Ovary (tissue), 9 donors: Measurements from ENCODE around the gene PLEKHA3. TPM values are rescaled to one million over a fixed set of nuclear protein-coding genes. Genes with fewer than 3 reads are reported as not detected.

ENCODE experiments used
- DNase-seq, 5 donors: peaks; one replicate each; pipeline ENCODE4 v3.0.0-alpha.2; 2019 to 2020
- H3K27ac ChIP-seq, 2 donors: fragments of 200-600 bp; one replicate each; pipeline versions ENCODE4 v1.5.1 to v1.8.0; 2019 to 2022
- H3K27me3 ChIP-seq: fragments of 200-600 bp; one replicate; pipeline ENCODE4 v1.8.0; 2022
- H3K36me3 ChIP-seq: fragments of 200-600 bp; sonication (generic); one replicate; pipeline ENCODE4 v1.5.1; 2019
- H3K4me1 ChIP-seq: one replicate; pipeline ENCODE4 v1.8.1; 2013; ENCODE audit warnings: mild to moderate bottlenecking, moderate library complexity; ENCODE audit not compliant: insufficient read depth
- H3K4me3 ChIP-seq: fragments of 200-600 bp; sonication (generic); one replicate; pipeline ENCODE4 v1.5.1; 2017
- H3K9me3 ChIP-seq, 2 donors: fragments of 200-600 bp in 1 of 2; sonication (generic) in 1 of 2; one replicate each; pipeline versions ENCODE4 v1.5.1 to v1.8.1; 2013 to 2019; ENCODE audit warnings: mild to moderate bottlenecking in 1 of 2, moderate library complexity in 1 of 2
- EP300 ChIP-seq: sonication (generic); formaldehyde crosslinking; IDR thresholded peaks from one replicate; pipeline ENCODE4 v1.6.1; 2017; ENCODE audit warnings: antibody characterized with exemption
- POLR2A ChIP-seq: fragments of 450-650 bp; IDR thresholded peaks from one replicate; pipeline ENCODE4 v1.6.1; 2017; ENCODE audit warnings: antibody characterized with exemption, mild to moderate bottlenecking, moderate library complexity
- WGBS, 3 donors: extraction: QIAGEN DNeasy Blood & Tissue Kit in 1 of 3; methylation state at CpG; one replicate each; pipeline versions ENCODE4 v1.1.5 to v1.1.7; 2013 to 2017; 5-methylcytosine and 5-hydroxymethylcytosine counted together
- intact Hi-C, 4 donors: fragments of 100-400 bp; cut with DNase I; formaldehyde crosslinking; loops; one replicate each; pipeline versions ENCODE4 v1.11.0 to v1.15.1; 2022 to 2023
- polyA plus RNA-seq, 2 donors: library from polyadenylated mRNA; stranded (reverse); fragments of 200-250 nt in 1 of 2; fragments of 350-450 nt in 1 of 2; fragmentation: Illumina TruSeq in 1 of 2; extraction: RNeasy Lipid Tissue Mini Kit (QIAGEN cat#74804) in 1 of 2; gene quantifications; one replicate each; pipeline ENCODE4 v1.2.3, GENCODE V29; 2013 to 2014
- total RNA-seq, 7 donors: library from RNA; depleted of rRNA in 2 of 7; stranded (reverse); fragments of >200 nt in 2 of 7; fragmentation: NEBNext Ultra II Directional in 3 of 7; extraction: Animal tissue kit (Norgen Biotek cat#: 25700) in 3 of 7; gene quantifications; one replicate each; pipeline versions ENCODE4 v1.1.0 to v1.2.4, GENCODE V29; 2016 to 2023
- TF ChIP-seq, protein P1 (sequence below), 3 donors: fragments of 450-650 bp in 2 of 3; fragments of 200-600 bp in 1 of 3; IDR thresholded peaks; one replicate each; pipeline versions ENCODE4 v1.5.1 to v1.8.0; 2016 to 2022; ENCODE audit warnings: antibody characterized with exemption in 3 of 3, mild to moderate bottlenecking in 1 of 3
- donor health status: DM: no; HTN: no; CAD: no; lungs with moderate emphysema.
- donor health status: DM: no; HTN: no; CAD: no.
- donor health status: Bipolar disorder and iron deficiency.
- donor health status: DM: yes; HTN: yes; CAD: no.
- donor health status: DM: no; HTN: no; CAD: no.
- donor health status: DM: yes; HTN: yes; CAD: no.

PLEKHA3 gene
- total and polyA plus RNA-seq, 9 donors, result 4.4 to 40.6 (median 30.7) TPM

DNA sequence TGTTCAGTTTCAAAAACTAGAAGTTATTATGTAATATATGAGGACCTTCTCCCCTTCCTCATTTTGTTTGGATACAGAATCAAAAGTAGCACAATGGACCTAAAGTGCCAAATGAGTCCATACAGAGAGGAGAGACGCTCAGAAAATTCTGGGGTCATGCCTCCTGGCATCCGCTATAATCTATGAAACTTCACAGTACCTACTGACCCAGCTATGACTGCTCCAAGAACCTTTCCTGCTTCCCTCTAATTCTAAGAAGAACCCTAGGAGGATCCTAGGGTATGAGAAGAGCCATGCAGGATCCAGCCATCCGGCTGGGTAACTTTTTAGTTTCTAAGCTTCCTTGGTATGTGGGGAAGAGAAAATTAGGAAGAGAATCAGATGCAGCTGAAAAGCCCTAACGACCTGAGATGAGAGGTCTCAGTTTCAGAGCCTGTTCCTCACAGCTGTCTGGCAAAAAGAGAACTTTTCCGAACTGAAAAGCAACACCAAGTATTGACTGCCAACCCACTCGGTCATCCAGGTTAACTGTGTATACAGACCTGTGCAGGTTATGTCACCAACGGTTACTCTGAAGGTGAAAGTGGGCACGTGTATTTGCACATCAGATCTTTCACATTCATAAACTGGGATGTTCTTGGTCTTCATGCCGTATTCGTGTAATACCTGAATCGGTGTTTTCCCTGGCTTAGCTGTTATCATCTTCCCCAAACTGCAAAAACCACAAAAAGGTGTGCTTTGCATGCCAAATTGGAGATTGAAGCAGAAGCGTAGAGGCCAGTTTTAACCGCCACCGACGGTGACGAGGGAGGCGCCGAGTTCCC lies 30.3 kb upstream of the PLEKHA3 start:
- Histone ChIP-seq H3K9me3 (no peaks in the 10 kb centered on the region), H3K27me3 (no peaks in the 10 kb centered on the region), H3K27ac (peak overlapping the region; percentile 86 to 98), H3K4me3 (peak overlapping the region; percentile 86), H3K4me1 (peaks cover 6% of the 10 kb centered on the region), H3K36me3 (no peaks in the 10 kb centered on the region)
- intact Hi-C loops, result loop anchor here in 1 of 4 donors (2.0 kb wide), 1 partner anchor 73 kb away; no protein-coding TSS in a partner anchor
- WGBS, 3 donors, result 4 to 7% (median 7%) methylated on average over 18 of the region's 18 CpGs
- no peak for TF ChIP-seq EP300
- TF ChIP-seq, protein P1, sequence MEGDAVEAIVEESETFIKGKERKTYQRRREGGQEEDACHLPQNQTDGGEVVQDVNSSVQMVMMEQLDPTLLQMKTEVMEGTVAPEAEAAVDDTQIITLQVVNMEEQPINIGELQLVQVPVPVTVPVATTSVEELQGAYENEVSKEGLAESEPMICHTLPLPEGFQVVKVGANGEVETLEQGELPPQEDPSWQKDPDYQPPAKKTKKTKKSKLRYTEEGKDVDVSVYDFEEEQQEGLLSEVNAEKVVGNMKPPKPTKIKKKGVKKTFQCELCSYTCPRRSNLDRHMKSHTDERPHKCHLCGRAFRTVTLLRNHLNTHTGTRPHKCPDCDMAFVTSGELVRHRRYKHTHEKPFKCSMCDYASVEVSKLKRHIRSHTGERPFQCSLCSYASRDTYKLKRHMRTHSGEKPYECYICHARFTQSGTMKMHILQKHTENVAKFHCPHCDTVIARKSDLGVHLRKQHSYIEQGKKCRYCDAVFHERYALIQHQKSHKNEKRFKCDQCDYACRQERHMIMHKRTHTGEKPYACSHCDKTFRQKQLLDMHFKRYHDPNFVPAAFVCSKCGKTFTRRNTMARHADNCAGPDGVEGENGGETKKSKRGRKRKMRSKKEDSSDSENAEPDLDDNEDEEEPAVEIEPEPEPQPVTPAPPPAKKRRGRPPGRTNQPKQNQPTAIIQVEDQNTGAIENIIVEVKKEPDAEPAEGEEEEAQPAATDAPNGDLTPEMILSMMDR (IDR thresholded peaks at IDR 0.05), result no peak
- no peak for TF ChIP-seq POLR2A
- DNase-seq, result no peak

DNA sequence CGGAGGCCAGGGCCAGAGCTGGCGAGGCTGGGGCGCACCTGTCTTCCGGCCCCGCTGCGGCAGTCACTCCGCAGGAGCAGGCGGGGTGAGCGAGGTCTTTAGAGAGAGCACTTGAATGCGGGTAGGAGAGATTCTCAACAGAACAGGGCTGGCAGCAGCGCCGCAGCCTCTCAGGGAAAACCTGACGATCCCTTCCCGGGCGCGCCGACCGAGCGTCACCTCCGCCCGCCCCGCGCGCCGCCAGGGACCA lies 29.8 kb upstream of the PLEKHA3 start:
- peak overlapping the region; percentile 86 for H3K4me3 ChIP-seq
- no peak for DNase-seq
- WGBS, 3 donors, result 0 to 1% (median 0%) methylated on average over 16 to 25 of the region's 25 CpGs
- TF ChIP-seq EP300 (no peak), POLR2A (no peak)
- TF ChIP-seq, protein P1 (IDR thresholded peaks at IDR 0.05), result no peak
- H3K4me1 ChIP-seq, result peaks cover 6% of the 10 kb centered on the region
- no peaks in the 10 kb centered on the region for H3K27me3 ChIP-seq
- intact Hi-C loops, result loop anchor here in 1 of 4 donors (2.0 kb wide), 1 partner anchor 72 kb away; no protein-coding TSS in a partner anchor
- H3K36me3 ChIP-seq, result no peaks in the 10 kb centered on the region
- H3K9me3 ChIP-seq, result no peaks in the 10 kb centered on the region
- H3K27ac ChIP-seq, result peak overlapping the region; percentile 86 to 98

DNA sequence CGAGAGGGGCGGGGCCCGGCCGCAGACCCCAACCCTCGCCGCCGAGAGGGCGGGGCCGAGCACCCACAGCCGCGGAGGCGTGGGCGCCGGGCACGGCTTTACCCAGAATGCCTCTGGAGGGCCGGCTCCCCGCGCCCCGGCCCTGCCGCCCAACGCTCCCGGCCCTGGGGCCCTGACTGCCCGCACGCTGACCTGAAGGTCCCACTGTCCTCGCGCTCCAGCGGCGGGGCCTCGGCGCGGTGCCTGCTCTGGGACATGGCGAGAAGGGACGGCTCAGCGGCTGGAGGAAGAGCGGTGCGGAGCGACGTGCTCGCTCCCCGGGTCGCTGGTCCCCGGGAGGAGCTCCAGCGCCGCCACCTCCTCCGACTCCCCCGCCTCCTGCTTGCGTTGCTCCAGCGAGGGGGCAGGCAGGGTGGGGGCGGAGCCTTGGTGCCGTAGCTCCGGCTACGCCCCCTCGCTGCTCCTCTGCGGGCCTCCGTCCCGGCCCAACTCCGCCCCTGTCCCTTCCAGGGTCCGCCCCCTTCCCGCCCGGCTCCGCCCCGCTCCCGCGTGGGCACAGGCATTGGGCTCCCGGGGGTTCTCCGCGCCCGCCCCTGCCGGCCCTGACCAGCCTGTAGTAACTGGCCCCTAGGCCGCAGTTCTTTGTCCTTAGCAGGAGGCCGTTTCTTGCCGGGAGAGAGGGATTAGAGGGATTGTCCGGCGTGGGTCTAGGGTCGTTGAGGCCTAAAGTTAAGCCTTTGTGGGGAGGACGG lies 29.3 kb upstream of the PLEKHA3 start, which contains the start of the genes PJVK and PRKRA:
TSS of gene PJVK (plus strand) at position 605 of the 752 bp plus-strand sequence. CDS start 2,032 bp downstream, outside the sequence.
TSS of gene PRKRA (minus strand) at position 402 of the 752 bp plus-strand sequence. CDS start at position 257, 145 bp downstream.
- intact Hi-C loops, result loop anchor here in 3 of 4 donors (1.0 to 2.0 kb wide), 4 partner anchors 27 to 72 kb away; partner anchors contain the start of genes FKBP7 (in 1 of the 3) and PLEKHA3 (in 1 of the 3)
- peaks cover 6% of the 10 kb centered on the region for H3K4me1 ChIP-seq
- DNase-seq, result peak; percentile 98 to 100 (median 99)
- H3K27me3 ChIP-seq, result no peaks in the 10 kb centered on the region
- H3K27ac ChIP-seq, result peak within 1 kb of the TSS; percentile 86 to 98
- peak within 1 kb of the TSS; percentile 86 for H3K4me3 ChIP-seq
- H3K9me3 ChIP-seq, result no peaks in the 10 kb centered on the region
- 0 to 4% (median 3%) methylated on average over 56 to 76 of the region's 76 CpGs for WGBS, 3 donors
- peak; percentile 71 for TF ChIP-seq EP300
- peak; percentile 94 for TF ChIP-seq POLR2A
- TF ChIP-seq, protein P1 (IDR thresholded peaks at IDR 0.05), result peak in 2 of 3 donors; percentile 13 to 31
- H3K36me3 ChIP-seq, result no peaks in the 10 kb centered on the region

DNA sequence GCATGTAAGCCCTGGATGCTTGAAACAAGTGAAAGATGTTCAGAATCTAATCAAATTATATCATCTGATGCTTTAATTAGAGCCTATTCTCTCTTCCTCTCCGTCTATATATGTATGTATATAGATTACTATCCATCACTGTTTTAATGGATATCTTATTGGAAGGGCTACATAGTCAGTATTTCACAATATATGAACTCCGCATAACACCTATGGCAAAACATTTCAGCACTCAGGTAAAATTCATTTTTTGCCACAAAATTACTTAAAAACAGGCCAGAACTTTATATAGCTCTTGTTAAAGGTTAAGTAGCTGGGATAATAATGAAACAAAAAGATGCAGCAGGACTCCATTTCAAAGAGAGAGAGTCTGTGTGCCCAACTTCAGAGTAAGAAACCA lies 27.9 kb upstream of the PLEKHA3 start:
- intact Hi-C loops, result no loop called here
- no peak for TF ChIP-seq POLR2A
- peaks cover 6% of the 10 kb centered on the region for H3K4me1 ChIP-seq
- no peak for DNase-seq
- 92 to 97% (median 93%) methylated on average over 2 of the region's 2 CpGs for WGBS, 3 donors
- peak overlapping the region; percentile 86 for H3K4me3 ChIP-seq
- H3K9me3 ChIP-seq, result no peaks in the 10 kb centered on the region
- H3K36me3 ChIP-seq, result no peaks in the 10 kb centered on the region
- peak overlapping the region in 1 of 2 donors; percentile 98 for H3K27ac ChIP-seq
- no peaks in the 10 kb centered on the region for H3K27me3 ChIP-seq
